HepG2 (cell line): ENCODE data around the gene MRPL28. TPM values are rescaled to one million over a fixed set of nuclear protein-coding genes. Genes with fewer than 3 reads are reported as not detected.

Experiments
- BCL6 ChIP-seq: IDR thresholded peaks from 2 replicates; pipeline ENCODE4 v1.6.1; 2016; ENCODE audit warnings: missing genetic modification reagents, missing compliant biosample characterization
- FOXA3 ChIP-seq: IDR thresholded peaks from 2 replicates; pipeline ENCODE4 v1.6.1; 2016; ENCODE audit warnings: missing genetic modification reagents, missing compliant biosample characterization
- FOXP4 ChIP-seq: sonication (generic); formaldehyde crosslinking; IDR thresholded peaks from 2 replicates; pipeline ENCODE4 v1.4.0; 2020; ENCODE audit warnings: missing genetic modification reagents
- GLI4 ChIP-seq: sonication (generic); formaldehyde crosslinking; IDR thresholded peaks from 2 replicates; pipeline ENCODE4 v1.5.1; 2020; ENCODE audit warnings: missing genetic modification reagents, mild to moderate bottlenecking, moderate library complexity, borderline replicate concordance
- GTF2F1 ChIP-seq: fragments of 150-350 bp; IDR thresholded peaks from 2 replicates; pipeline ENCODE4 v1.6.1; 2014; ENCODE audit warnings: low read length
- IKZF1 ChIP-seq: fragments of 450-650 bp; IDR thresholded peaks from 2 replicates; pipeline ENCODE4 v1.7.1; 2016
- KAT8 ChIP-seq: IDR thresholded peaks from 2 replicates; pipeline ENCODE4 v1.6.1; 2016; ENCODE audit warnings: missing genetic modification reagents, missing compliant biosample characterization
- KDM3A ChIP-seq: IDR thresholded peaks from 2 replicates; pipeline ENCODE4 v1.6.1; 2018; ENCODE audit warnings: low read depth, missing compliant biosample characterization
- KLF15 ChIP-seq: sonication (generic); formaldehyde crosslinking; IDR thresholded peaks from 2 replicates; pipeline ENCODE4 v1.8.1; 2023; ENCODE audit warnings: borderline replicate concordance, mild to moderate bottlenecking, inconsistent platforms, missing genetic modification reagents, mixed read lengths
- MEIS1 ChIP-seq: sonication (generic); formaldehyde crosslinking; IDR thresholded peaks from 2 replicates; pipeline ENCODE4 v1.9.0; 2021; ENCODE audit warnings: mild to moderate bottlenecking, missing genetic modification reagents, moderate library complexity, borderline replicate concordance
- U2AF1 ChIP-seq: fragments of 200-400 bp; formaldehyde crosslinking; optimal IDR thresholded peaks from 2 replicates; pipeline ENCODE3; 2017; ENCODE audit warnings: mild to moderate bottlenecking, low read depth, low read length
- ZBTB7A ChIP-seq: sonication (generic); formaldehyde crosslinking; IDR thresholded peaks from 2 replicates; pipeline ENCODE4 v1.8.0; 2022; ENCODE audit warnings: mild to moderate bottlenecking, missing genetic modification reagents
- ZNF713 ChIP-seq: sonication (generic); formaldehyde crosslinking; IDR thresholded peaks from 2 replicates; pipeline ENCODE4 v1.4.0; 2020; ENCODE audit warnings: mild to moderate bottlenecking, missing genetic modification reagents
- polyA plus RNA-seq, 8 experiments: library from polyadenylated mRNA; depleted of rRNA in 3 of 8; stranded (reverse) in 7 of 8; unstranded in 1 of 8; fragments of >200 nt; fragmentation: Illumina TruSeq in 4 of 8; extraction: Trizol in 4 of 8; gene quantifications; 2 replicates each; pipeline versions ENCODE4 v1.2.1 to v1.2.3, GENCODE V29; 2011 to 2016; ENCODE audit warnings: low read depth in 4 of 8, missing spikeins in 1 of 8, mixed read lengths in 1 of 8; ENCODE audit not compliant: insufficient read depth in 1 of 8
- total RNA-seq, 5 experiments: library from RNA; depleted of rRNA; stranded (reverse); fragments of >200 nt; fragmentation: Illumina TruSeq; extraction: Trizol; gene quantifications; 2 replicates each; pipeline ENCODE4 v1.2.3, GENCODE V29; 2016; ENCODE audit warnings: low read depth in 1 of 5
- TF ChIP-seq, protein P1 (sequence below): sonication (generic); formaldehyde crosslinking; IDR thresholded peaks from 2 replicates; pipeline ENCODE4 v1.5.1; 2020; ENCODE audit warnings: mild to moderate bottlenecking, missing genetic modification reagents, borderline replicate concordance
- TF ChIP-seq, protein P2 (sequence below): sonication (generic); formaldehyde crosslinking; IDR thresholded peaks from 2 replicates; pipeline ENCODE4 v1.4.0; 2020; ENCODE audit warnings: missing genetic modification reagents, borderline replicate concordance
- TF ChIP-seq, protein P3 (sequence below): sonication (generic); formaldehyde crosslinking; IDR thresholded peaks from 2 replicates; pipeline ENCODE4 v1.5.1; 2020; ENCODE audit warnings: mild to moderate bottlenecking, missing genetic modification reagents, borderline replicate concordance

Gene MRPL28
- total and polyA plus RNA-seq, 2 of the 13 experiments (the other 11 are each of a cell fraction or from before 2014, with no cell fraction given), result 114 to 135 TPM

GRCh38 chr16:363766-364490 lies 6.4 kb downstream of the MRPL28 start (continued):
- TF ChIP-seq, protein P1, sequence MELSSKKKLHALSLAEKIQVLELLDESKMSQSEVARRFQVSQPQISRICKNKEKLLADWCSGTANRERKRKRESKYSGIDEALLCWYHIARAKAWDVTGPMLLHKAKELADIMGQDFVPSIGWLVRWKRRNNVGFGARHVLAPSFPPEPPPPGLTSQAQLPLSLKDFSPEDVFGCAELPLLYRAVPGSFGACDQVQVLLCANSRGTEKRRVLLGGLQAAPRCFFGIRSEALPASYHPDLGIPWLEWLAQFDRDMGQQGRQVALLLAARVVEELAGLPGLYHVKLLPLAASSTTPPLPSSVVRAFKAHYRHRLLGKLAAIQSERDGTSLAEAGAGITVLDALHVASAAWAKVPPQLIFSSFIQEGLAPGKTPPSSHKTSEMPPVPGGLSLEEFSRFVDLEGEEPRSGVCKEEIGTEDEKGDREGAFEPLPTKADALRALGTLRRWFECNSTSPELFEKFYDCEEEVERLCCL (CRISPR knock-in tag), result no peak
- TF ChIP-seq KDM3A (CRISPR knock-in tag) (no peak), ZBTB7A (CRISPR knock-in tag) (0 out of 2 replicates have a peak, but pooled peaks have one; percentile 46), GTF2F1 (no peak), MEIS1 (no peak), BCL6 (CRISPR knock-in tag) (no peak), FOXA3 (CRISPR knock-in tag) (no peak), U2AF1 (no peak), IKZF1 (no peak), KLF15 (no peak), GLI4 (CRISPR knock-in tag) (no peak), ZNF713 (no peak), FOXP4 (CRISPR knock-in tag) (no peak), KAT8 (CRISPR knock-in tag) (no peak)
- TF ChIP-seq, protein P2, sequence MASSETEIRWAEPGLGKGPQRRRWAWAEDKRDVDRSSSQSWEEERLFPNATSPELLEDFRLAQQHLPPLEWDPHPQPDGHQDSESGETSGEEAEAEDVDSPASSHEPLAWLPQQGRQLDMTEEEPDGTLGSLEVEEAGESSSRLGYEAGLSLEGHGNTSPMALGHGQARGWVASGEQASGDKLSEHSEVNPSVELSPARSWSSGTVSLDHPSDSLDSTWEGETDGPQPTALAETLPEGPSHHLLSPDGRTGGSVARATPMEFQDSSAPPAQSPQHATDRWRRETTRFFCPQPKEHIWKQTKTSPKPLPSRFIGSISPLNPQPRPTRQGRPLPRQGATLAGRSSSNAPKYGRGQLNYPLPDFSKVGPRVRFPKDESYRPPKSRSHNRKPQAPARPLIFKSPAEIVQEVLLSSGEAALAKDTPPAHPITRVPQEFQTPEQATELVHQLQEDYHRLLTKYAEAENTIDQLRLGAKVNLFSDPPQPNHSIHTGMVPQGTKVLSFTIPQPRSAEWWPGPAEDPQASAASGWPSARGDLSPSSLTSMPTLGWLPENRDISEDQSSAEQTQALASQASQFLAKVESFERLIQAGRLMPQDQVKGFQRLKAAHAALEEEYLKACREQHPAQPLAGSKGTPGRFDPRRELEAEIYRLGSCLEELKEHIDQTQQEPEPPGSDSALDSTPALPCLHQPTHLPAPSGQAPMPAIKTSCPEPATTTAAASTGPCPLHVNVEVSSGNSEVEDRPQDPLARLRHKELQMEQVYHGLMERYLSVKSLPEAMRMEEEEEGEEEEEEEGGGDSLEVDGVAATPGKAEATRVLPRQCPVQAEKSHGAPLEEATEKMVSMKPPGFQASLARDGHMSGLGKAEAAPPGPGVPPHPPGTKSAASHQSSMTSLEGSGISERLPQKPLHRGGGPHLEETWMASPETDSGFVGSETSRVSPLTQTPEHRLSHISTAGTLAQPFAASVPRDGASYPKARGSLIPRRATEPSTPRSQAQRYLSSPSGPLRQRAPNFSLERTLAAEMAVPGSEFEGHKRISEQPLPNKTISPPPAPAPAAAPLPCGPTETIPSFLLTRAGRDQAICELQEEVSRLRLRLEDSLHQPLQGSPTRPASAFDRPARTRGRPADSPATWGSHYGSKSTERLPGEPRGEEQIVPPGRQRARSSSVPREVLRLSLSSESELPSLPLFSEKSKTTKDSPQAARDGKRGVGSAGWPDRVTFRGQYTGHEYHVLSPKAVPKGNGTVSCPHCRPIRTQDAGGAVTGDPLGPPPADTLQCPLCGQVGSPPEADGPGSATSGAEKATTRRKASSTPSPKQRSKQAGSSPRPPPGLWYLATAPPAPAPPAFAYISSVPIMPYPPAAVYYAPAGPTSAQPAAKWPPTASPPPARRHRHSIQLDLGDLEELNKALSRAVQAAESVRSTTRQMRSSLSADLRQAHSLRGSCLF, result no peak
- TF ChIP-seq, protein P3, sequence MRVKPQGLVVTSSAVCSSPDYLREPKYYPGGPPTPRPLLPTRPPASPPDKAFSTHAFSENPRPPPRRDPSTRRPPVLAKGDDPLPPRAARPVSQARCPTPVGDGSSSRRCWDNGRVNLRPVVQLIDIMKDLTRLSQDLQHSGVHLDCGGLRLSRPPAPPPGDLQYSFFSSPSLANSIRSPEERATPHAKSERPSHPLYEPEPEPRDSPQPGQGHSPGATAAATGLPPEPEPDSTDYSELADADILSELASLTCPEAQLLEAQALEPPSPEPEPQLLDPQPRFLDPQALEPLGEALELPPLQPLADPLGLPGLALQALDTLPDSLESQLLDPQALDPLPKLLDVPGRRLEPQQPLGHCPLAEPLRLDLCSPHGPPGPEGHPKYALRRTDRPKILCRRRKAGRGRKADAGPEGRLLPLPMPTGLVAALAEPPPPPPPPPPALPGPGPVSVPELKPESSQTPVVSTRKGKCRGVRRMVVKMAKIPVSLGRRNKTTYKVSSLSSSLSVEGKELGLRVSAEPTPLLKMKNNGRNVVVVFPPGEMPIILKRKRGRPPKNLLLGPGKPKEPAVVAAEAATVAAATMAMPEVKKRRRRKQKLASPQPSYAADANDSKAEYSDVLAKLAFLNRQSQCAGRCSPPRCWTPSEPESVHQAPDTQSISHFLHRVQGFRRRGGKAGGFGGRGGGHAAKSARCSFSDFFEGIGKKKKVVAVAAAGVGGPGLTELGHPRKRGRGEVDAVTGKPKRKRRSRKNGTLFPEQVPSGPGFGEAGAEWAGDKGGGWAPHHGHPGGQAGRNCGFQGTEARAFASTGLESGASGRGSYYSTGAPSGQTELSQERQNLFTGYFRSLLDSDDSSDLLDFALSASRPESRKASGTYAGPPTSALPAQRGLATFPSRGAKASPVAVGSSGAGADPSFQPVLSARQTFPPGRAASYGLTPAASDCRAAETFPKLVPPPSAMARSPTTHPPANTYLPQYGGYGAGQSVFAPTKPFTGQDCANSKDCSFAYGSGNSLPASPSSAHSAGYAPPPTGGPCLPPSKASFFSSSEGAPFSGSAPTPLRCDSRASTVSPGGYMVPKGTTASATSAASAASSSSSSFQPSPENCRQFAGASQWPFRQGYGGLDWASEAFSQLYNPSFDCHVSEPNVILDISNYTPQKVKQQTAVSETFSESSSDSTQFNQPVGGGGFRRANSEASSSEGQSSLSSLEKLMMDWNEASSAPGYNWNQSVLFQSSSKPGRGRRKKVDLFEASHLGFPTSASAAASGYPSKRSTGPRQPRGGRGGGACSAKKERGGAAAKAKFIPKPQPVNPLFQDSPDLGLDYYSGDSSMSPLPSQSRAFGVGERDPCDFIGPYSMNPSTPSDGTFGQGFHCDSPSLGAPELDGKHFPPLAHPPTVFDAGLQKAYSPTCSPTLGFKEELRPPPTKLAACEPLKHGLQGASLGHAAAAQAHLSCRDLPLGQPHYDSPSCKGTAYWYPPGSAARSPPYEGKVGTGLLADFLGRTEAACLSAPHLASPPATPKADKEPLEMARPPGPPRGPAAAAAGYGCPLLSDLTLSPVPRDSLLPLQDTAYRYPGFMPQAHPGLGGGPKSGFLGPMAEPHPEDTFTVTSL (CRISPR knock-in tag), result 0 out of 2 replicates have a peak, but pooled peaks have one; percentile 17
